Small intestine (tissue), 7 donors: ENCODE measurements around the gene NCAN. TPM values are rescaled to one million over a fixed set of nuclear protein-coding genes. Genes with fewer than 3 reads are reported as not detected.

Experiments used
- DNase-seq, 2 donors: peaks; one replicate each; pipeline versions ENCODE4 v3.0.0 to v3.0.0-alpha.2; 2013
- FAIRE-seq: peaks from 2 replicates; lab custom pipeline; 2012; peaks lifted over from hg19 to GRCh38; lab: Jason Lieb, UNC
- H3K27ac ChIP-seq, 3 donors: one replicate each; pipeline ENCODE4 v1.5.1; 2013; ENCODE audit warnings: low read length in 2 of 3, mild to moderate bottlenecking in 2 of 3, control low read depth in 1 of 3, inconsistent platforms in 1 of 3, low read depth in 1 of 3, moderate library complexity in 1 of 3
- H3K27me3 ChIP-seq, 3 donors: one replicate each; pipeline ENCODE4 v1.6.1; 2013; ENCODE audit warnings: low read length in 3 of 3, inconsistent platforms in 1 of 3; ENCODE audit not compliant: control insufficient read depth in 3 of 3, insufficient read depth in 3 of 3
- H3K36me3 ChIP-seq, 3 donors: one replicate each; pipeline ENCODE4 v1.6.1; 2013; ENCODE audit warnings: low read length in 3 of 3, inconsistent platforms in 1 of 3, low read depth in 1 of 3, mild to moderate bottlenecking in 1 of 3, moderate library complexity in 1 of 3; ENCODE audit not compliant: control insufficient read depth in 3 of 3, insufficient read depth in 2 of 3
- H3K4me1 ChIP-seq, 3 donors: one replicate each; pipeline ENCODE4 v1.6.1; 2013; ENCODE audit warnings: low read length in 2 of 3, inconsistent platforms in 1 of 3, low read depth in 1 of 3, mild to moderate bottlenecking in 1 of 3, moderate library complexity in 1 of 3; ENCODE audit not compliant: control insufficient read depth in 3 of 3, insufficient read depth in 2 of 3
- H3K4me3 ChIP-seq, 3 donors: one replicate each; pipeline ENCODE4 v1.5.1; 2013; ENCODE audit warnings: low read length in 3 of 3, control low read depth in 1 of 3, inconsistent platforms in 1 of 3, low read depth in 1 of 3, mild to moderate bottlenecking in 1 of 3, moderate library complexity in 1 of 3
- H3K9me3 ChIP-seq, 2 donors: one replicate each; pipeline ENCODE4 v1.6.1; 2013; ENCODE audit warnings: low read depth in 1 of 2, low read length in 1 of 2; ENCODE audit not compliant: control insufficient read depth in 2 of 2, insufficient read depth in 1 of 2
- WGBS, 3 donors: extraction: QIAGEN DNeasy Blood & Tissue Kit; methylation state at CpG; one replicate each; pipeline ENCODE4 v1.1.7; 2013; 5-methylcytosine and 5-hydroxymethylcytosine counted together
- polyA plus RNA-seq, 4 donors: library from polyadenylated mRNA; stranded (reverse) in 3 of 4; unstranded in 1 of 4; fragments of 200-250 nt in 3 of 4; fragments of 120-200 nt in 1 of 4; gene quantifications; one replicate each; pipeline versions ENCODE4 v1.2.1 to v1.2.3, GENCODE V29; 2013
- donor health status: healthy with polysubstance abuse.
- donor health status: control.
- donor health status: control.
- donor health status: Bipolar disorder and iron deficiency.
- donor health status: healthy.

The NCAN gene
- polyA plus RNA-seq, 4 donors: 0.03 to 0.27 (median 0.16) TPM; not detected in 1

GRCh38 chr19:19204181-19204580 is 7.6 kb upstream of the NCAN start:
- Histone ChIP-seq H3K9me3 (peaks cover 0 to 2% of the 10 kb centered on the region in 2 donors), H3K27ac (no peak overlapping the region), H3K36me3 (peaks cover 0 to 25% (median 4%) of the 10 kb centered on the region in 3 donors), H3K4me3 (no peak overlapping the region), H3K4me1 (peaks cover 0 to 9% (median 4%) of the 10 kb centered on the region in 3 donors), H3K27me3 (peaks cover 0 to 11% (median 3%) of the 10 kb centered on the region in 3 donors)
- no peak for FAIRE-seq
- DNase-seq: no peak
- whole genome bisulfite sequencing, 3 donors: 69 to 75% (median 70%) methylated on average over 13 of the region's 13 CpGs

- peaks cover 0 to 19% (median 7%) of the 10 kb centered on the region in 3 donors for H3K27me3 ChIP-seq
- peaks cover 0 to 9% (median 4%) of the 10 kb centered on the region in 3 donors for H3K4me1 ChIP-seq
- peaks cover 0 to 16% (median 0%) of the 10 kb centered on the region in 3 donors for H3K36me3 ChIP-seq
- peaks cover 0 to 2% of the 10 kb centered on the region in 2 donors for H3K9me3 ChIP-seq
- WGBS, 3 donors: 54 to 58% (median 55%) methylated on average over 14 of the region's 14 CpGs
- FAIRE-seq (no peak), DNase-seq (no peak)
- no peak overlapping the region for H3K27ac ChIP-seq
- no peak overlapping the region for H3K4me3 ChIP-seq
Measured at GRCh38 chr19:19205416-19206410, 6.0 kb upstream of the NCAN start.

GRCh38 chr19:19206938-19207337 is 4.8 kb upstream of the NCAN start:
- no peak overlapping the region for H3K27ac ChIP-seq
- FAIRE-seq: no peak
- H3K36me3 ChIP-seq: peaks cover 0 to 7% (median 0%) of the 10 kb centered on the region in 3 donors
- H3K4me1 ChIP-seq: peaks cover 0 to 9% (median 4%) of the 10 kb centered on the region in 3 donors
- 32 to 58% (median 57%) methylated on average over 5 of the region's 5 CpGs for WGBS, 3 donors
- H3K27me3 ChIP-seq: peaks cover 0 to 28% (median 14%) of the 10 kb centered on the region in 3 donors
- peaks cover 0 to 2% of the 10 kb centered on the region in 2 donors for H3K9me3 ChIP-seq
- no peak overlapping the region for H3K4me3 ChIP-seq
- no peak for DNase-seq

- H3K36me3 ChIP-seq: no peaks in the 10 kb centered on the region
- H3K4me3 ChIP-seq: no peak overlapping the region
- WGBS, 3 donors: 48 to 66% (median 57%) methylated on average over 2 to 8 of the region's 8 CpGs
- peaks cover 9 to 38% (median 21%) of the 10 kb centered on the region in 3 donors for H3K27me3 ChIP-seq
- DNase-seq: peak in 1 of 2 donors; percentile 37
- no peak overlapping the region for H3K27ac ChIP-seq
- H3K4me1 ChIP-seq: no peaks in the 10 kb centered on the region
- peaks cover 0 to 2% of the 10 kb centered on the region in 2 donors for H3K9me3 ChIP-seq
- FAIRE-seq: no peak
Measured at GRCh38 chr19:19207637-19208572, 3.9 kb upstream of the NCAN start.

GRCh38 chr19:19209372-19209771 is 2.4 kb upstream of the NCAN start:
- peaks cover 0 to 2% of the 10 kb centered on the region in 2 donors for H3K9me3 ChIP-seq
- H3K4me1 ChIP-seq: no peaks in the 10 kb centered on the region
- 57 to 65% (median 62%) methylated on average over 9 of the region's 9 CpGs for WGBS, 3 donors
- FAIRE-seq (no peak), DNase-seq (no peak)
- peaks cover 10 to 50% (median 24%) of the 10 kb centered on the region in 3 donors for H3K27me3 ChIP-seq
- no peak overlapping the region for H3K4me3 ChIP-seq
- H3K36me3 ChIP-seq: no peaks in the 10 kb centered on the region
- H3K27ac ChIP-seq: no peak overlapping the region

- H3K4me1 ChIP-seq: no peaks in the 10 kb centered on the region
- H3K4me3 ChIP-seq: no peak overlapping the region
- 8 to 17% (median 15%) methylated on average over 5 to 7 of the region's 7 CpGs for WGBS, 3 donors
- no peak for DNase-seq
- H3K9me3 ChIP-seq: no peaks in the 10 kb centered on the region
- FAIRE-seq: no peak
- H3K27ac ChIP-seq: no peak overlapping the region
- H3K36me3 ChIP-seq: no peaks in the 10 kb centered on the region
- H3K27me3 ChIP-seq: peaks cover 10 to 52% (median 21%) of the 10 kb centered on the region in 3 donors
Measured at GRCh38 chr19:19212916-19213315, 1.2 kb downstream of the NCAN start.

- H3K4me3 ChIP-seq: no peak overlapping the region
- H3K27ac ChIP-seq: no peak overlapping the region
- H3K4me1 ChIP-seq: no peaks in the 10 kb centered on the region
- H3K36me3 ChIP-seq: no peaks in the 10 kb centered on the region
- H3K27me3 ChIP-seq: peaks cover 10 to 52% (median 20%) of the 10 kb centered on the region in 3 donors
- FAIRE-seq: no peak
- WGBS, 3 donors: 43 to 50% (median 44%) methylated on average over 20 to 21 of the region's 21 CpGs
- no peak for DNase-seq
- no peaks in the 10 kb centered on the region for H3K9me3 ChIP-seq
Measured at GRCh38 chr19:19213426-19214158, 1.8 kb downstream of the NCAN start.
